HG03520 (cell line): ENCODE measurements around the gene ZFYVE27.

ENCODE experiments used
- ATAC-seq: cut with Tn5 transposase; IDR thresholded peaks from one replicate; pipeline ENCODE4 v1.9.1; 2021; ENCODE audit warnings: mild to moderate bottlenecking, moderate library complexity; ENCODE audit not compliant: unreplicated experiment

Gene ZFYVE27

DNA sequence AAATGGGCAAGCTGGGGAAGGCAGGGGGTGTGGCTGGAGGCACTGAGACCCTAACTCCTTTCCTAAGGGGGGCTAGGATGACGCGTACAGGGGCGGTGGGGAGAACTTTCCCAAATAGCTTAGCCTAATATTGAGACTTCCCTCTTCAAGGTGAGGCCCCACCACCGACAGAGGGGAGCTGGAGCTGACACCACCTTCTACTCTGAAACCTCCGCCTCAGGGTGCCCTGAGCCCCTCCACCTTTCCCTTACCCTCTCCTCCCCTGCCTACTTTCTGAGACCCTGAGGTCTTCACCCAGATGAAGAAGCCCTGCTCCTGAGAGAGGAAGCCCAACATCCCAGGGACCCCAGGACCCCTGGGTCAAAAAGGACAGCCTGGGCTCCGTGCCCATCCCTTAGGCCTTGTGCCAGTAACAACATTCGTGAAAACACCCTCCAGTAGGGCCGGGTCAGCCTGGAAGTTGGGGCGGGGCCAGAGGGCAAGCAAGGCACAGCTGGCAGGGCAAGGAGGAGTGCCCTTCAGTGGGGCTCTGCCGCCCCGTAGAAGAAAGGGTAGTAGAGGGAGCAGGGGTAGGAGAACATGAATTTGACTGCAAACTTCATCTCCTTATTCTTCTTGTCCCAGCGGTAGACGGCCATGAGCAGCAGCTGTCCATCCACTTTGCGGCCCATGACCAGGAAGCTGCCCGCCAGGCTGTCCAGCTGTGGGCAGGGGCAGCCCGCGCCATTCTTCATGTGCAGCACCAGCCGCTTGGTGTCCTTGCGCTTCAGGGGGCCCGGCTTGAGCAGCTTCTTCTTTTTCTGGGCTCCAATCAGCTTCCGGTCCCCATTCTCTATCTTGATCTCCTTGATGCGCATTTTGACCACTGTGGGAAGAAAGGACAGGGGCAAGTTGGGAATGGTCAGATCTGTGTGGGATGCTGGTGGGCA is 30.3 kb downstream of the ZFYVE27 start:
- no peak for ATAC-seq

DNA sequence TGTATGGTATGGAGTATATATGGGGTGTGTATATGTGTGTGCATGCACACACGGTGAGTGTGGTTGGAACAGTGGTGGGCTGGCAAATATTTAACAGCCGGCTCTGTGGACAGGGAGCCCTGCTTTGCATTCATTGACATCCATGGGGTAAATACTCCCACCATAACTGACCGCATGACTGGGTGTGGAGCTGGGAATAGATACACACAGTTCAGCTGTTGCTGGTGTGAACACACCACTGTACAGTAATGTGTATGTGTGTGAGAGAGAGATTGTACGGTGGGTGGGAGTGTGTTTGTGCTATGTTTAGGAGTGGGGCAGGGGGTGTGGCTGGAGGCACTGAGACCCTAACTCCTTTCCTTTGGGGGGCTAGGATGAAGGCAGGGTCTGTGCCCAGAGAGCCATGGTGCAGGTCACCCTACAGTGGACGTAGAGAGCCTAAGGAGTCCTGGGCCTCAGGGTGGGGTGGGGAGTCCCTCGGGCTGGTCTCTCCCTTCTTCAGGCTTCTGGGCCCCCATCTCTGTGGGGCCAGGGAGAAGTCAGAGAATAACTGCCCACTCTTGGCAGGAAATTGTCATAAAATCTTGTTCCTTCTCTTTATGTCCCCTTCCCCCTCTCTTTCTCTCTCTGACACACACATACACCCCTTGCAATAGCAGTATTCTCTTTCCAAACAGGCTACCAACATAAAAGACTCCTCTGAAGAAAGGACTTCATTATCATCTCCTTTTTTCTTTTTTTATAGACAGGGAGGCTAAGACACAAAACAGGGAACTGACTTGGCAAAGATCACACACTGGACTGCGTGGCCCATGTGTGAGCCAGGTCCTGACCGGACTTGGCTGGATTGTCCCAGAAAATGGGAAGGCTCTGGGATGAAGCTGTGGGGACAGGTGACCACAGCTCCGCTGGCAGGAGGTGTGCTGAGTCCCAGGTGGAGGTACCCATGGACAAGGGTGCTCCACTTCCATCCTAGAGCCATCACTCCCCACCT is 31.7 kb downstream of the ZFYVE27 start:
- no peak for ATAC-seq

DNA sequence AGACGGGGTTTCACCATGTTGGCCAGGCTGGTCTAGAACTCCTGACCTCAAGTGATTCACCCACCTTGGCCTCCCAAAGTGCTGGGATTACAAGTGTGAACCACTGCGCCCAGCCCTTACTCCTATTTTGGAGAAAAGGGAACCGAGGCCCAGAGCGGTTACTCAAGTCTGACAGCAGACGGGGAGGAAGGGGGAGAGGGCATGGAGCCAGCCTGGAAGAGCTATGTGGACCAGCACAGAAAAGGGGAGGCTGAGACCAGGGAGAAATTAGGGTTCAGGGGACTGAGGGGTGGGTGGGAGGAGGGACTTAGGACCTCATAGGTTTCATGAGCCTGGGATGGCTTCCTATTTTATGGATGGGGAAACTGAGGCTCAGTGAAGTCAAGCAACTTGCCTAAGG is 33.3 kb downstream of the ZFYVE27 start:
- no peak for ATAC-seq

DNA sequence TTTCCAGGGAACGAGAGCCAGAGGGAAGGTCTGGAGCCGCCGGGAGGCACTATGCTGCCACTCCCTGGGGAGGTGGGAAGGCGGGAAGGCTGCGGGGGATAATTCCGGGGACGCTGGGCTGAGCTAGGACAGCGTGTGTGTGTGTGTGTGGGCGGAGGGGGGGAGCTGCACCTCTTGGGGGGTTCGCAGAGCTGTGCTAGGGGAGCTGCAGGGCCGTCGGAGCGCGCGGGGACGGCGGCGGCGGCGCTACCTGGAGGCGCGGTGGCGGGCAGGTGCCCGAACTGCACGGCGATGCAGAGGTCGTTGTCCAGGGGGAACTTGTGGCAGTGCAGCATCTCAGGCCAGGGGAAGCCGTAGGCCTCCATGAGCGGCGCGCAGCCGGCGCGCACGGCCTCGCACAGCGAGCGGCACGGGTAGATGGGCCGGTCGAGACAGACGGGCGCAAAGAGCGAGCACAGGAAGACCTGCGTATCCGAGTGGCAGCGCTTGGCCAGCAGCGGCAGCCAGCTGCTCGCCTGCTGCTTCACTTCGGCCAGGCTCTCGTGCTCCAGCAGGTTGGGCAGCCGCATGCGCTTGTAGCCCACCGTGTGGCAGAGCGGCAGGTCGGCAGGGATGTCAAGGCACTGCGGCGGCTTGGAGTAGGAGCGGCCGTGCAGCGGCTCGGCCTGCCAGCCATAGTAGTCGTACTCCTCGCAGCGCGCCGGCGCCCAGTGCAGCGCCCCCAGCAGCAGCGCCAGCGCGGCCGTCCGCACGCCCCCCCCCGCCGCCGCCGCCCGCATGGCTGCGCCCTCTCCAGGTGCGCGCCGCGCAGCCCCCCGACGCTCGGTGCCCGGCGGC is 34.3 kb downstream of the ZFYVE27 start:
- ATAC-seq = no peak

DNA sequence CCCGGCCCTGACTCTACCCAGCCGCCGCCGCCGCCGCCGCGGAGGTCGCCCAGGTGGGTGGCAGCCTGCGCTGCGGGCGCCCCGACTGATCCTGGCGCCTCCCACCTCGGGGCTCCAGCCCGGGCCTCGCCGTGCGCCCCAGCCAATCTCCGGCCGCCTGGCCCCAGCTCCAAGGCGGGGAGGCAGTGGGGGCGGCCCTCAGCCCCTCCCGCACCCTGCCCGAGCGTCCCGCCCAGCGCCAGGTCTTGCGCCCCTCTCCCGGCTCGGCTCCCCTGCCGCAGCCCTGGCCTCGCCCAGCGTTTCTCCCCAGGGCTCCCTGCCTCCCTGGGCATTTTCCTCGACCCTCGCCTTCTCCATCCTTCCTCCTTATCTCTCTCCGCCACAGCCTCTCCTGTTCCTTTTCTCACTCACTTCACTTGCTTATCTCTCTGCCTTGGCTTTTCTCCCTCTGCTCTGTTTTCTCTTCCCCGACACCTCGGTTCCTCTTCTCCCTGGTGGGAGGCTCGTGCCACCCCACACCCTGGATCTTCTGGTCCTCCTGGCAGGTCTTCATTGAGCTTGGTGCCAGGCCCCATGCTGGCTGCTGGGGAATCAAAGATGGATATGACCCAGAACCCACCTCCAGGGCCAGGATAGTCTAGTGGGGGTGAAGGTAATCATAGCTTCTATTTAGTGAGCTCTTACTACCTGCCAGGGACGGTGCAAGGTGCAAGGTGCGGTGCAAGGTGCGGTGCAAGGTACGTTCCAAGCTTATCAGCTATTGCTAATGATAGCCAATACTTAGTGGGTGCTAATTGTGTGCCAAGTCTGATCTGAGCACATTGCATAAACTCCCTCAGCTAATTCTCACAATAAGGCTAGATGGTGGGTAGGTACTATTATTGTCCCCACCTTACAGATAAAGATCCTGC is 35.2 kb downstream of the ZFYVE27 start, which contains the start of gene SFRP5:
TSS of gene SFRP5 (minus strand) at position 87 of the 911 bp plus-strand sequence. CDS start 166 bp downstream, outside the sequence.
- no peak for ATAC-seq

DNA sequence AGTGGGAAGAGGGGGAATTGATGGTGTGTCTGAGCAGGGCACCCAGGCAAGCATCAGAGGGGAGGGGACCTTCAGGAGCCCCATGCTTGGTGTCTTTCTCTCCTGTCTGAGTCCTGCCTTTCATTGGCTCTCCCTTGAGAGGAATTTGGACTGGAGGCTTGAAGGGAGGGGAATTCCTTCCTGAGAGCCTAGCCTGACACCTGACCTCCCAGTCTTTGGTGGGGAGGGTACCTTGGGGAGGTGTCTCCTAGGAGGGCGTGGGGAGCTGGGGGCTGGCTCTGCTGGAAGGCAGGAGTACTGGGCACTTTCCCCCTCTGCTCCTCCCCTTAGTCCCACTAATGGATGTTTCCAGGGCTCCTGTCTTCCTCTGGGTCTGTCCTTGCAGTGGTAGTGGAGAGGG is 36.2 kb downstream of the ZFYVE27 start:
- ATAC-seq = no peak

DNA sequence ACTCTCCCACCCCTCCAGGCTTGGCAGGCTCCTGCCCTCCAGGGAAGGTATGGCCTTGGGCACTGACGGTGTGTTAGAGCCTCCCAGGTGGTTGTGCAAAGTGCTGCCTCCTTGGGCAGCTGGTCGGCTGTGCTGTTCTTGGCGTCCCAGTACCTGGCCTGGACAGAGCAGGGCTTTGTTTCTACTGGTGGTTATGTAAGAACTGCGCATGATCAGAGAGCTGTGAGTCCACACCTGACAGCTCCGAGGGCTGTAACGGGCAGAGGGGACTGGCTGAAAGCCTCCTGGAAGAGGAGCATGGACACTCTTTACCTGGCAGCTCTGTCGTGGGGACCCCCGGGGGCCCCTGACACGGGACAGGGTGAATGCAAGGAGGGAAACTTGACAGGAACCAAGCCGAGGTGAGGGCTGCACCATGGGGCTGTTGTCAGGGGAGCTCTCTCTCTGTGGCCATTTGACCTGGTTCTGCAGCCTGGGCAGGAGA is 37.9 kb downstream of the ZFYVE27 start:
- no peak for ATAC-seq

DNA sequence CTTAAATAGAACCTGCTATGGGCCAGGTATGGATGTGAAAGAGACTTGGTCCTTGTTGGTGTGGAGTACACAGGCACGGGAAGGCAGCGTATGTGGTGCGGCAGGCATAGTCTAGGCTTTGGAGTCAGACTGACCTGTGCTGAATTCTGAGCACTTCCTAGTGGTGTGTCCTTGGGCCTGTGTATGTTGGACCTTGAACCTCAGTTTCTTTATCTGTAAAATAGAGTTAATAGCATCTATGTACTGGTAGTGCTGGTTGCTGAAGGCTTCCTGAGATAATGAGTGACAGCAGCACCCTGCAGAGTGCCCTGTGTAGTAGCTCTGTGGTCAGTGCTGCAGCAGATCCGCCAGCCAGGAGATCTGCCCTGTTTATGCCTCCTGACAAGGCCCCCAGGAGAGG is 40.2 kb downstream of the ZFYVE27 start:
- ATAC-seq = no peak

DNA sequence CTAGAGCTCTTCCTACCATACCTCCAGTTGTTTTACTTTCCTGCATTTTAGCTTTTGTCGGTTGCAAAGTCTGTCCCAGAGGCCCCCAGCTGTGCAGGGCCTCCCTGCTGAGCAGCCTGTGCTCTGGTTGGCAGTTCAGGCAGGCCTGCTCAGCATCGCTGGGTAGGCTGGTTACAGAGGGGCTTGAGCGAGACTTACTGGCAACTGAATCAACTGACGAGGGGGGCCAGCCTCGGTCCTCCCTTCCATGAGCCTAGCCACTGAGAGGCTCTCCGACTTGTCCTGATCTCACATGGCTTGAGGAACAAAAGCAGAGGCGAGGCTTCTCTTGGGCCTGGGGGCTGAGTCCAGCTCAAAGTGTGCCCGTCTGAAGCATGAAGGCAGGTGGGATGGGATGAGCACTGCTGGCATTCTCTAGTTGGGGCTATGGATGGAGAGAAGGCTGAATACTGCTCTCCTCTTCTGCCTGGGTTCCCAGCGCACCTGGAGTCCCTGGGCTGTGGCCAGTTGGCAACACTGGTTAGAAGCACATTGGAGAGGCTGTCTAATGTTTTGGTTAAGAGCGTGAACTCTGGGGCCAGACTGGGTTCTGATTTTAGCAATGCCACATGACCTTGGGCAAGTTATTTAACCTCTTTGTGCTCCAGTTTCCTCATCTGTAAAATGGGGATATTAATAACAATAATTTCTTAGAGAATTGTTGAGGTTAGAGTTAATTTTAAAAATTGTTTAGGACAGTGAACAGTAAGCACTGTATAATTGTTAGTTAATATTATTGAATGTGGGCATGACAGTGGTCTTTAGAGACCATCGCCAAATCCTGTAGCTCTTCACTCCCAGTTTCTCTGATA is 41.7 kb downstream of the ZFYVE27 start:
- ATAC-seq = no peak

DNA sequence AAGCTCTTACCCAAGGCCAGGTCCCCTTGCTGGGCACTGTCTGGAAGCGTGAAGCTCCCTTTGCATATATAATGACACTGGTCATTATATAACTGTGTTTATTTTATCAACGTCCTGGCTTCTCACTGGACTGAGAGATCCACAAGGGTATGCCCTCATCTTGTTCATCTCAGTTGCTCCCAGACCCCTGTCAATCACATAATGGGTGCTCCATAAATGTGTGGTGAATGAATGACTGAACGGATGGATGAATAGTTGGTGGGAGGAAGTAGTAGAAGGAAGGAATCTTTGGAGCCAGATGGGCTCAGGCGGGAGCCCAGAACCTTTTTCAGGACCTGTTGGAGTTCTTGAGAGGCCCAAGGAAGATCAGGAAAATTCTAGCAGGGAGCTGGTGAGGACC is 42.6 kb downstream of the ZFYVE27 start:
- ATAC-seq = no peak

DNA sequence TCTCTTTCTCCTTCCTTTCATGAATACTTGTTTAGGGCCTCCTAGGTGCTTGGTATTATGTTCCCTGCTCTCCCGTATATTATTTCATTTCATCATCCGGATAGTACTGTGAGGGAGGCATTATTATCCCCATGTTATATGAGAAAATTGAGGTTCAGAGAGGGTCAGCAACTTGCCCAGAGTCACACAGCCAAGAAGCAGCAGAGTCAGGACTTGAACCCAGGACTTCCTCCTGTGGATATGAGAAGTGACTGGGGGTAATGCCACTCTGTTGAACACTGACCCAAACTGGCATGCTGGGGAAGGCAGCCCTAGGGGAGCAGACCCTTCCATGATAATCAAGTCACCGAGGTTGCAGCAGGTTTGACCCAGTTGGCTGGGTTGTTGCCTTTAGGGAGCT is 43.0 kb downstream of the ZFYVE27 start:
- no peak for ATAC-seq

DNA sequence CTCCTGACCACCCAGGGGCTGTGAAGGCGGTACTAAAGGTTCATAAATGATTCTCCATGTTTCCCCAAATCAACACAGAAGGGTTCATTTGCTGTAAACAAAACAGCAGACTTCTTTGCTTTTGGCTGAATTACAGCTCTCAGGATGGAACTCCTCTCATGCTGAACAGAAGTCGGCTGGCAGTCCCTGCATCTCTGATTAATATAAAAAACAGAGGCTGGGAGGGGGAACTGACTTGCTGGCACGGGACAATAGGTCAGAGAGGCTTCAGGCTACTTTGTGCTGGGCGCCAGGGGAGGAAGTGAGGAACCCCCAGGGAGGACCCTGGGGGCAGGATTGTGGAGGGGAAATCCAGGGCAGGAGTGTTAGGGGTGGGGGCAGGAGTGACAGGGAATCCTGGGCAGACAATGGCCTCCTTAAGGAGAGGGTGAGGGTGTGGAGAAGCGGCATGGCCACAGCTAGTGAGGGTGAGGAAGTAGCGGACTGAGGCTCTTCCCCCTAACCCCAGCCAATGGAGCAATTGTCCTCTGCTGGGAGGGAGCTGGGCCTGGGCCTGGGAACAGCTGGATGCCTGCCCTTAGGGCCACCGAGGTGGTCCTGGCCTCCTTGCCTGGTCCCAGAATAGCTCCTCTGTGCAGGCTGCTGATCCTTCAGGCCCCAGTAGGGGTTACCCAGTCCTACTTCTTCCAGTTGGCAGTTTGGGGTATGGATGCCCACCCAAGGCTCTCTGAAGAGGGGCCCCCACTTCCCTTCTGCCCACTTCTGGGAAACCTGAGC is 44.1 kb downstream of the ZFYVE27 start:
- no peak for ATAC-seq

DNA sequence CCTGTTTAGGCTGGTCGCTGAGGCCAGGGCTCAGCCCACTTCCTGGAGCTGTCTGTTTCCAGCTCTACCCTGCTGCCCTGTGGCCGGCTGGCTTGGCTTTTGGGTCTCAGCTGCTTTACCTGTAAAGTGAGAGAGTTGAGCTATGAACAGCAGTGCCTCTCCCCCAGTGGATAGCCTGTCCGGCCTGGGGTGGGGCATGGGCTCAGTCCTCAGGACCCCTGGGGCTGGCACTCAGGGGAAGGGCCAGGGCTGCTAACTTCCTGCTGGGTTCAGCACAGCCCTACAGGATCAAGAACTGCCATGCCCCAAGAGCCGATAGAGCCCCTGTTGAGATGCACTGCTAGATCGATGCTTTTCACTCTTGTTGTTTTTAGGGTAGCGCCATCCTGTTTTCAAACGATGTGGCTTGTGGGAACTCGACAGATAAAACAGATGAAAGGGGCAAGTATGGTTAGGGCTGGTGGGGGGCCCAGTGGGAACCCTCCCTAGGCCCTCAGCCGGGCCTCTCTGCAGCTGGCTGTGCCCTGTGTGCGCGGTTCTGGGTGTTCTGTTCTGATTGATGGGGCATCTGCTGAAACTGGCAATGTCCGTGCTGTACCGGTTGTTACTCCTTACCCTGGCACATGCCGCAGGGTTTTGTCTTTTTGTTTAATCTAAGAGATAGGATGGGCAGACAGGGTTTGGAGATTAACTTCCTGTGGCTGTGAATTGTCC is 44.8 kb downstream of the ZFYVE27 start:
- no peak for ATAC-seq

DNA sequence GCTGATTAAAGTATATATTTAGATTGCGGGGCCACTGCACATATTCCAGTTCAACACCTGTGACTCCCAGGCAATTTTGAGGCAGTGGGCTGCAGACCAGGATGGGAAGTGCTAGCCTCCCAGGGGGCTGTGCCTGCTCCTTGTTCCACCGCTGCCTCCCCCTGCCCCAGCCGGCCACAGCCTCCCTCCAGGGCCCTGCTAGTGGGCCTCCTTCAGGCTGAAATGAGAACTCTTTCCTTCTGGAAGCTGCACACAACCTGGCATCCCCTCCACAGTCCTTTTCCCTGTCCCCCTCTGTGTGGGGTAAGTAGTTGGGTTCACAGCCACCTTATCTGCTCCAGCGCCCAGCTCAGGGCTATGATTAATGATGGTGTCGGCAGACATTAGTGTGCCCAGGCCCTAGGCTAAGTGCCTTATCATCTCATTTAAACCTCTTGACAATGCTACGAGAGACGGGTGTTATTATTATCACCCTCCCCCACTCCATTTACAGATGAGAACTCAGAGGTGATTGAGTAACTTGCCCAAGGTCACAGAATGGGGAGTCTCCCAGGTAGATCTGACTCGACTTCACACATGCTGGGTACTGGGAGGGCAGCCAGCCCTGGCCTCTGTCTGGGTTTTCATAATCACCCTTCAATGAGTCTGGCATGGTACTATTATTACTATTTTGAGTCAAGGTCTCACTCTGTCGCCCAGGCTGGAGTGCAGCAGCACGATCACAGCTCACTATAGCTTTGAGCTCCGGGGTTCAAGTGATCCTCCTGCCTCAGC is 45.7 kb downstream of the ZFYVE27 start:
- no peak for ATAC-seq

DNA sequence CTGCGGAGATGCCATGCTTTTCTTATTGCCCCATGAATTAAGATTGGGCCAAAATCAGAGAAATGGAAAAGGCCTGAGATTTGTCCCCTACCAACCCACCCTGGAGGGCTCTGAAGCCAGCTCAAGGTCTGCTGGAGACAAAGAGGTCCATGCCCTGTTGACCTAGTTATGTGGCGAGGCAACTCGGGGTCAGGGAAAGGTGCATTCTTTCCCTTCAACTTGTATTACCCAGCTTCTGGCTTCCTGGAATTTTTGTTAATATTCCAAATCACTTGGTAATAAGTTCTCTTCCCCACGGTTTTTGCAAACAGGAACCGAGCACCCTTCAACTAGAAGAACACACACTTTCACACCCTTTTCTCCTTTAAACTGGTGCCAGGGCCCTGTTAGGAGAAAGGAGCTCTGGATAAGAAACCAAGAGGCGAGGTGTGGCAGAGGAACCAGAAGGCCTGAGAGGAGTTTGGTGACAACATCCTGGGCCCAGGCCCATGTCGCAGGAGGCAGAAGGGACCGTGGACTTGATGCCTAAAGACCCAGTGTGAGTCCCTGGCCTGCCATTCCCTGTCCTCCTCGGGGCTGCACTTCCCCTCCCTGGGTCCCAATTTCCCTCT is 47.4 kb downstream of the ZFYVE27 start:
- no peak for ATAC-seq

DNA sequence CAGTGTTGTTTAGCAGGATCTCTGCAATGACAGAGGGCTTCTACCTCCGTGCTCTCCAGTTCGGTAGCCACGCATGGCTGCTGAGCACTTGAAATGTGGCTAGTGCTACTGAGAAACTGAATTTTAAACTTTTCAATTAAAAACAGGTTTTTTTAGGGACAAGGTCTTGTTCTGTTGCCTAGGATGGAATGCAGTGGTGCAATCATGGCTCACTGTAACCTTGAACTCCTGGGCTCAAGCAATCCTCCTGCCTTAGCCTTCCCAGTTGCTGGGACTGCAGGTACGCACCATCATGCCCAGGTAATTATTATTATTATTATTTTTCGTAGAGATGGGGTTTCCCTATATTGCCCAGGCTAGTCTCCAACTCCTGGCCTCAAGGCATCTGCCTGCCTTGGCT is 48.3 kb downstream of the ZFYVE27 start:
- ATAC-seq = no peak
